GM20431 (cell line): ENCODE results near the gene ANXA10.

ENCODE experiments used
- in situ Hi-C: fragments of 300-500 bp; cut with MseI, MboI; formaldehyde crosslinking; loops from one replicate; pipeline ENCODE4 v1.15.0; 2020; ENCODE audit warnings: low sequenced_read_pairs; ENCODE audit not compliant: unreplicated experiment

Gene ANXA10

GRCh38 chr4:168218645-168219044 is 126.3 kb downstream of the ANXA10 start:
- in situ Hi-C loops: no loop called here

- in situ Hi-C loops: no loop called here
These were observed 128.6 kb downstream of the ANXA10 start for GRCh38 chr4:168220893-168221292.

GRCh38 chr4:168221301-168221700 is 129.0 kb downstream of the ANXA10 start:
- in situ Hi-C loops: no loop called here
